Testis (tissue), 3 donors: Measurements from ENCODE around the gene MID1. TPM values are rescaled to one million over a fixed set of nuclear protein-coding genes. Genes with fewer than 3 reads are reported as not detected.

Source experiments
- DNase-seq: peaks from one replicate; pipeline ENCODE4 v3.0.0-alpha.2; 2019
- H3K27ac ChIP-seq, 2 donors: fragments of 200-600 bp; sonication (generic); one replicate each; pipeline ENCODE4 v1.5.1; 2019
- H3K27me3 ChIP-seq: fragments of 200-600 bp; sonication (generic); one replicate; pipeline ENCODE4 v1.5.1; 2019
- H3K36me3 ChIP-seq: fragments of 200-600 bp; sonication (generic); one replicate; pipeline ENCODE4 v1.5.1; 2017; ENCODE audit warnings: low read depth; ENCODE audit errors: missing control alignments
- H3K4me1 ChIP-seq: fragments of 200-600 bp; sonication (generic); one replicate; pipeline ENCODE4 v1.5.1; 2019
- H3K4me3 ChIP-seq, 2 donors: fragments of 200-600 bp; sonication (generic); one replicate each; pipeline ENCODE4 v1.5.1; 2017 to 2019
- H3K9me3 ChIP-seq: fragments of 200-600 bp; sonication (generic); one replicate; pipeline ENCODE4 v1.5.1; 2017
- POLR2A ChIP-seq: fragments of 450-650 bp; IDR thresholded peaks from one replicate; pipeline ENCODE4 v1.6.1; 2017; ENCODE audit warnings: antibody characterized with exemption, mild to moderate bottlenecking, moderate library complexity
- WGBS, 2 donors: methylation state at CpG; one replicate each; pipeline ENCODE4 v1.1.5; 2018; 5-methylcytosine and 5-hydroxymethylcytosine counted together
- intact Hi-C: fragments of 100-400 bp; cut with DNase I; formaldehyde crosslinking; loops from one replicate; pipeline ENCODE4 v1.15.1; 2023; ENCODE audit warnings: low total_unique reads
- polyA plus RNA-seq: library from polyadenylated mRNA; stranded (reverse); fragments of 350-450 nt; fragmentation: Illumina TruSeq; extraction: RNeasy Lipid Tissue Mini Kit (QIAGEN cat#74804); gene quantifications from one replicate; pipeline ENCODE4 v1.2.3, GENCODE V29; 2014; ENCODE audit warnings: low read depth, low replicate concordance; ENCODE audit not compliant: insufficient read depth
- total RNA-seq, 2 donors: library from RNA; depleted of rRNA; stranded (reverse); fragments of >200 nt; gene quantifications; one replicate each; pipeline ENCODE4 v1.2.3, GENCODE V29; 2016
- TF ChIP-seq, protein P1 (sequence below), 3 experiments: fragments of 450-650 bp in 2 of 3; fragments of 200-600 bp in 1 of 3; sonication (generic) in 1 of 3; IDR thresholded peaks; one replicate each; pipeline ENCODE4 v1.5.1; 2016 to 2019; ENCODE audit warnings: antibody characterized with exemption in 3 of 3, mild to moderate bottlenecking in 2 of 3, moderate library complexity in 1 of 3

MID1 gene
- total and polyA plus RNA-seq, 3 donors from 2014 or later: 10.3 to 34.6 (median 18.3) TPM

GRCh38 chrX:10518073-10518472 lies 102.3 kb downstream of the MID1 start:
- TF ChIP-seq, protein P1, sequence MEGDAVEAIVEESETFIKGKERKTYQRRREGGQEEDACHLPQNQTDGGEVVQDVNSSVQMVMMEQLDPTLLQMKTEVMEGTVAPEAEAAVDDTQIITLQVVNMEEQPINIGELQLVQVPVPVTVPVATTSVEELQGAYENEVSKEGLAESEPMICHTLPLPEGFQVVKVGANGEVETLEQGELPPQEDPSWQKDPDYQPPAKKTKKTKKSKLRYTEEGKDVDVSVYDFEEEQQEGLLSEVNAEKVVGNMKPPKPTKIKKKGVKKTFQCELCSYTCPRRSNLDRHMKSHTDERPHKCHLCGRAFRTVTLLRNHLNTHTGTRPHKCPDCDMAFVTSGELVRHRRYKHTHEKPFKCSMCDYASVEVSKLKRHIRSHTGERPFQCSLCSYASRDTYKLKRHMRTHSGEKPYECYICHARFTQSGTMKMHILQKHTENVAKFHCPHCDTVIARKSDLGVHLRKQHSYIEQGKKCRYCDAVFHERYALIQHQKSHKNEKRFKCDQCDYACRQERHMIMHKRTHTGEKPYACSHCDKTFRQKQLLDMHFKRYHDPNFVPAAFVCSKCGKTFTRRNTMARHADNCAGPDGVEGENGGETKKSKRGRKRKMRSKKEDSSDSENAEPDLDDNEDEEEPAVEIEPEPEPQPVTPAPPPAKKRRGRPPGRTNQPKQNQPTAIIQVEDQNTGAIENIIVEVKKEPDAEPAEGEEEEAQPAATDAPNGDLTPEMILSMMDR (IDR thresholded peaks at IDR 0.05): no peak
- no peak for TF ChIP-seq POLR2A
- H3K9me3 ChIP-seq: no peaks in the 10 kb centered on the region
- intact Hi-C loops: no loop called here
- H3K36me3 ChIP-seq: no peaks in the 10 kb centered on the region
- WGBS, 2 donors: 39 to 61% methylated on average over 2 of the region's 2 CpGs
- H3K4me3 ChIP-seq: no peak overlapping the region
- no peak for DNase-seq
- no peaks in the 10 kb centered on the region for H3K4me1 ChIP-seq
- H3K27me3 ChIP-seq: no peaks in the 10 kb centered on the region
- H3K27ac ChIP-seq: peak overlapping the region in 1 of 2 donors; percentile 61

DNA sequence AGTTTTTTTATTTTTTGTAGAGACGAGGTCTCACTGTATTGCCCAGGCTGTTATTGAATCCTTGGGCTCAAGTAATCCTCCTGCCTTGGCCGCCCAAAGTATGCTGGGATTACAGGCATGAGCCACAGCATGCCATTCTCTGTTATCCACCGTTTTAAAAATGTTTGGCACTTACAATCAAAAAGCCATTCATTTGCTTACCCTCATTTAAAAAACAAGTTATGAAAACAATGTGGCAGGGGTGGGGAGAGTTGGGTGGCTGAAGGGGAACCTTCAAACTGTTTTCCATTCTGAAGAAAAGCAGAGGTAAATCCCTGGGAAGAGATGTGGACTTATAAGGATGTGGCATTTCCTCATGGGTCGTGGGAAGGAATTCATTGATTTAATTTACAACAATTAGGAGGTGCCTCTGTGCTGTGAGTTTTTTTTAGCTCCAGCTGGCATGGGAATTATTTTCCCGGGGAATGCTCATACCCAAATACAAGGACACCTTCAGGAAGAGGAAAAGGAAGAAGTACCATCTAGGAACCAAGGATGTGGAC lies 103.5 kb downstream of the MID1 start:
- 64 to 80% methylated on average over 5 of the region's 5 CpGs for WGBS, 2 donors
- Histone ChIP-seq H3K4me3 (no peak overlapping the region), H3K27me3 (no peaks in the 10 kb centered on the region), H3K9me3 (no peaks in the 10 kb centered on the region), H3K36me3 (no peaks in the 10 kb centered on the region), H3K4me1 (no peaks in the 10 kb centered on the region), H3K27ac (no peak overlapping the region)
- TF ChIP-seq POLR2A: no peak
- TF ChIP-seq, protein P1 (IDR thresholded peaks at IDR 0.05): no peak
- no peak for DNase-seq
- intact Hi-C loops: no loop called here

- intact Hi-C loops: no loop called here
- no peaks in the 10 kb centered on the region for H3K36me3 ChIP-seq
- no peaks in the 10 kb centered on the region for H3K4me1 ChIP-seq
- peak overlapping the region in 1 of 2 donors; percentile 19 for H3K27ac ChIP-seq
- WGBS, 2 donors: 34 to 70% methylated on average over 6 of the region's 6 CpGs
- H3K4me3 ChIP-seq: no peak overlapping the region
- TF ChIP-seq POLR2A: no peak
- TF ChIP-seq, protein P1 (IDR thresholded peaks at IDR 0.05): no peak
- H3K9me3 ChIP-seq: no peaks in the 10 kb centered on the region
- H3K27me3 ChIP-seq: no peaks in the 10 kb centered on the region
- DNase-seq: peak; percentile 15
Measured at GRCh38 chrX:10514891-10515290, 105.5 kb downstream of the MID1 start.

- Histone ChIP-seq H3K36me3 (no peaks in the 10 kb centered on the region), H3K27ac (no peak overlapping the region), H3K9me3 (no peaks in the 10 kb centered on the region), H3K27me3 (no peaks in the 10 kb centered on the region), H3K4me1 (peaks cover under 1% of the 10 kb centered on the region), H3K4me3 (no peak overlapping the region)
- TF ChIP-seq, protein P1 (IDR thresholded peaks at IDR 0.05): no peak
- TF ChIP-seq POLR2A: no peak
- intact Hi-C loops: no loop called here
- no peak for DNase-seq
- WGBS, 2 donors: 79 to 87% methylated on average over 2 of the region's 2 CpGs
Measured at GRCh38 chrX:10513974-10514373, 106.4 kb downstream of the MID1 start.

DNA sequence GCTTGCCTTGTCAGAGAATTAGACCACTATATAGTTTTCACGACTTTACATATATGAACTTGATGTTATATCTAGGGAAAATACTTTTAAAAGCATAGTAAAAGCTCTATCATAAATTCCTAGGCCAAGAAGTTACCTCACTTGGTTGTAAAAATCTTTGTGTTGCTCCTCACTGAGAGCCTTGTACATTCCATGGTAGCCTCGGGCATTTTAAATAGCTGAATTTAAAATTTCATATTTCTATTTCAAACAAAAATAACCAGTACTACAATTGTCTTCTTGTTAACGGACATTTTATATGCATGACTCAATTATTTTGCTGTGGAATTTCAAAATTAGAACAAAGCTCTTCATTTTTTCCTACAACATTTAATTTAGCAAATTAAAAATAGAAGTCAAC lies 107.6 kb downstream of the MID1 start:
- Histone ChIP-seq H3K4me1 (peaks cover 6% of the 10 kb centered on the region), H3K36me3 (no peaks in the 10 kb centered on the region), H3K9me3 (no peaks in the 10 kb centered on the region), H3K4me3 (no peak overlapping the region), H3K27me3 (no peaks in the 10 kb centered on the region), H3K27ac (no peak overlapping the region)
- WGBS, 2 donors: 81 to 87% methylated on average over 3 of the region's 3 CpGs
- intact Hi-C loops: no loop called here
- DNase-seq: no peak
- TF ChIP-seq, protein P1 (IDR thresholded peaks at IDR 0.05): no peak
- no peak for TF ChIP-seq POLR2A
